HG03432 (cell line): ENCODE results near the gene STOM.

Experiments used
- ATAC-seq: cut with Tn5 transposase; IDR thresholded peaks from one replicate; pipeline ENCODE4 v1.9.1; 2021; ENCODE audit warnings: mild to moderate bottlenecking, moderate library complexity; ENCODE audit not compliant: unreplicated experiment

Gene STOM

DNA sequence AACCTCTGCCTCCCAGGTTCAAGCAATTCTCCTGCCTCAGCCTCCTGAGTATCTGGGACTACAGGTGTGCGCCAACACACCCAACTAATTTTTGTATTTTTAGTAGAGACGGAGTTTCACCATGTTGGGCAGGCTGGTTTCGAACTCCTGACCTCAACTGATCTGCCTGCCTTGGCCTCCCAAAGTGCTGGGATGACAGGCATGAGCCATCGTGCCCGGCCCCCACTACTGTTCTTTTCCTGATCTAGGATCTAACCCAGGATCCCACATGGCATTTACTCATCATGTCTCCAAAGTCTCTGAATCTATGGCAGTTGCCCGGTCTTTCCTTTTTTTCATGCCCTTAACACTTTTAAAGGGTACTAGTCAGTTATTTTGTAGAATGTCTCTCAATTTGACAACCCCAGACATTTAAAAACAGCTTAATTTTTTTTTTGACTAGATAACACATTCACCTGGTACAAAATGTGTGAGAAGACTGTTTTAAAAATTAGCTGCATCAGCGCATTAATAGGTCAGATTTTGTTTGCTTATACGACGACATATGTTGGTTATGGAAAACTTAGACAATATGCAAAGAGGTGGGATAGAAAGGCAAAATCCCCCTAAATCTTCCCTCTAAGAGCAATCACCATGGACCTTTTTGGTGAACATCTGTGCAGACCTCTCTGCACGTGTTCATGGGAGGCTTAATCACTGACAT lies 46.5 kb downstream of the STOM start:
- no peak for ATAC-seq

DNA sequence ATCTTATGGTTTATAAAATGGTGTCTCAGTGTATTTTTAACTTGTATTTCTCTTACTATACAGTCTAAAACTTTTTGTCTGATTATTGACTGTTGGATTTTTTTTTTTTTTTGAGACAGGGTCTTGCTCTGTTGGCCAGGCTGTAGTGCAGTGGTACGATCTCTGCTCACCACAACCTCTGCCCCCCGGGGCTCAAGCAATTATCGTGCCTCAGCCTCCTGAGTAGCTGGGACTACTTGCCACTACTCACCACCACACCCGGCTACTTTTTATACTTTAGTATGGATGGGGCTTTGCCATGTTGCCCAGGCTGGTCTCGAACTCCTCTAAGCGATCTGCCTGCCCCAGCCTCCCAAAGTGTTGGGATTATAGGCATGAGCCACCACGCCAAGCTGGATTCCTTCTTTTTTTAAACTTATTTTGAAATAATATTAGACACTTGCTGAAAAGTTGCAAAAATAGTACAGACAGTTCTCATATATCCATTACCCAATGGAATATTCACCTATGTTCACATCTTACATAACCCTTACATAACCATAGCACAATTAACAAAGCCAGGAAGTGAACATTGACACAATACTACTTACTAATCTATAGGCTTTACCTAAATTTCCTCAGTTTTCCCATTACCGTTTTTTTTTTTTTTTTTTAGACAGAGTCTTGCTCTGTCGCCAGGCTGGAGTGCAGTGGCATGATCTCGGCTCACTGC lies 47.2 kb downstream of the STOM start:
- ATAC-seq, result no peak

DNA sequence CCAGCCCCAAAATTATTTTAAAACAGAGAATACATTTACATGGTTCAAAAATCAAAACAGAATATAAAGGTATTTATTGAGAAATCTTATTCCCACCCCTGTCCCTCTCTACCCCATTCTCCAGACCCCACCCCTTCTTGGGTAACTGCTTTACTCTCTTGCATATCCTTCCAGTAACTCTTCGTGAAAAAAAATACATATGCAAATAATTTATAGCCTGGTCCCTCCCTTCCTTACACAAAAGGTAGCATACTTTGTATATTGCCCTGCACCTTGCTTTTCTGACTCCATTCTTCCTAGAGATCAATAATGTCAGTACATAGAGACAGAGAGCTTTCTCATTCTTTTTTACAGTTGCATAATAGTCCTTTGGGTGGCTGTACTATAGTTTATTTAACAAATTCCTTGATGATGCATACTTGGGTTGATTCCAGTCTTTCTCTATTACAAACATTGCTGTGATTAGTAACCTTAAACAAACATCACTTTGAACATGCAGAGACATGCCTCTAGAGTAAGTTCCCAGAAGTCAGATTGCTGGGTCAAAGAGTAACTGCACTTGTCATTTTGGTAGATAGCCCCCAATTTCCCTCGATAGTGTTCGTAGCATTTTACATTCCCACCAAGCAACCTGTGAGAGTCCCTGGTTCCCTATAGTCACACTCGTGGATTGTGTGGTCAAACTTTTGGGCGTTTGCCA lies 47.9 kb downstream of the STOM start:
- ATAC-seq, result no peak

DNA sequence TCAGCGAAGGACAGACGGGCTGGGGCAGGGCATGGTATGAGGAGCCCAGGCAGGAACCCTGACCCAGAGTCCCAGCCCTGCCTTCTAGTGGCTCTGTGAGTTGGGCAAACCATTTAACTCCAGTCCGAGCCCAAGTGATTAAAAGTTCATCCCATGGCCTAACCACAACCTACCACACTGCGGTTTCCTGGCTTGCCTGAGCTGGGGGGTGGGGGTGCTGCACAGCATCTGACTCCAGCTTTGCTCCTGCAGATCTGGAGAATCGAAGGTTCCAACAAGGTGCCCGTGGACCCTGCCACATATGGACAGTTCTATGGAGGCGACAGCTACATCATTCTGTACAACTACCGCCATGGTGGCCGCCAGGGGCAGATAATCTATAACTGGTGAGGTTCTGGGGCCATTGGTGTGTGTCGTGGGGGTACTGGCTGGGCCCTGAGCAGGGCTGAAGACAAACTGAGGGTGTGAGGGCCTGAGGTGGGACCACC lies 49.0 kb downstream of the STOM start:
- no peak for ATAC-seq

DNA sequence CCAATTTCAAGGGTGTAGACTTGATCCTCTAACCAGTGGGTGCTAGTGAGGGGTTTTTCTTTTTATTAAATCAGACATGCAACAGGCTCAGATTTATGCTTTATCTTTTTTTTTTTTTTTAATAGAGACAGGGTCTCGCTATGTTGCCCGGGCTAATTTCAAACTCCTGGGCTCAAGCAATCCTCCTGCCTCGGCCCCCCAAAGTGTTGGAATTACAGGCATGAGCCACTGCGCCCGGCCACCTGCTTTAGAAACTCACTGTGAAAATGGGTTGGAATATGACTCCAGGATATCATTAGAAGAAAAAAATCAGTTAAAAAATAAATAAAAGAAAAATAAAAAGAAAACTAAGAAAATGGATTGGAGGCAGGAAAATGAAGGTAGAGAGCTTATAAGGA lies 50.7 kb downstream of the STOM start:
- ATAC-seq, result no peak

DNA sequence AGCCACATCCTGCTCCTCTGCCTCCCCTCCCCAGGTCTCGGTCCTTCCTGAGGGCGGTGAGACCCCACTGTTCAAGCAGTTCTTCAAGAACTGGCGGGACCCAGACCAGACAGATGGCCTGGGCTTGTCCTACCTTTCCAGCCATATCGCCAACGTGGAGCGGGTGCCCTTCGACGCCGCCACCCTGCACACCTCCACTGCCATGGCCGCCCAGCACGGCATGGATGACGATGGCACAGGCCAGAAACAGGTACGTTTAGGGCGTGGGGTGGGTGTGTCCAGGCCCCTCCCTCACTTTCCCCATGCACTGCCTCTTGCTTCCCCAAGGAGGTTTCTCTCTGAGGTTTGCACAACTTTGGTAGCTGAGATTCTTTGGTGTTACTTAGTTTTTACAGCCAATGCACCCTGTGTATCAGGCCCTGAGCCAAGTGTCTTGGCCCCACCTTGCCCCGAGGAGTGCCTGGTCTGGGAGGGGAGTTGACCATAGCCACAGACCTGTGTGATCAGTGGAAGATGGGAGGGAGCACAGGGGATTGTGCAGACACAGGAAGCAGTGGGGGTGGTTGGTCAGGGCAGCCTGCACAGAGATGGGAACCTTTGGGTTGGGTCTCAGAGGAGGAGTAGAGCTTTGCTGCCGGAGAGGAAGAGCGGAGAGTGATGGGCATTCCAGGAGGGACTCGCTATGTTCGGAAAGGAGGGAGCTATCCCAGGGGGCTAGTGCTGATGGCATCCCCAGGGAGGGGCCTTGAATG lies 51.2 kb downstream of the STOM start:
- ATAC-seq, result no peak

DNA sequence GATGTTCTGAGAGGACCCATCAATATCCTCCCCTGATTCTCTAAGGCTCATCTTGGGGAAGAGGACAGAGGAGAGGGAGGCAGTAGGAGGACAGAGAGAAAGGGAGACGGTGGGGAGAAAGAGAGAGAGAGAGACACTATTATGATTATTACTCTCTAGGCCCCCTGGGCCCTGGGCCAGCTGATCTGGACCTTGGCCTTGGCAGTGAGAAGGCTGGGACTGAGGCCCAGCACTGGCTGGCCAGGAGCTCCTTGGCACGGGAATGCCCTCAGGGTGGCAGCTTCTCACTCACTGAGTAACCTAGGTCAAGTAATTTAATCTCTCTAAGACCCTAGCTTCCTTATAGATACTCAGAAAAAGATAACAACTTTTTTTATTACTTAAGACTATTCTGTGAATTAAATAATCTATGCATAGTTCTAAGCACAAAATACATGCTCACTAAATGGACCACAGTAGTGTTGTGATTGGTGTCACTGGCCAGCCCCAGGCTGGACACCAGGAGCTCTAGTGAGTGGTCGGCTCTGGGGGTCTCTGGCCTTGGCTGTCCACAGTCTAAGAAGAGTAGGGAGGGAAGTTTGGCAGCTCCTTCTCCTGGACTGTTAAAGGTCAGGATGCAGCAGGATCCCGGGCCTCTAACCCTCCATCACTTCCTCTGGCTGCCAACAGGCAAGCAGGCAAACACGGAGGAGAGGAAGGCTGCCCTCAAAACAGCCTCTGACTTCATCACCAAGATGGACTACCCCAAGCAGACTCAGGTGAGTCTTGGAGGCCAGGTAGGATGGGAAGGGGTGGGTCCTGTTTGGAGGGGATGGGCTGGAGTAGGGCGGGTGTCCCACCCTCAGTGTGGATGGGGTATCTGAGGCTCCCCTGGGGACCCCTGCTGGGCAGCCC lies 52.1 kb downstream of the STOM start:
- ATAC-seq, result no peak

DNA sequence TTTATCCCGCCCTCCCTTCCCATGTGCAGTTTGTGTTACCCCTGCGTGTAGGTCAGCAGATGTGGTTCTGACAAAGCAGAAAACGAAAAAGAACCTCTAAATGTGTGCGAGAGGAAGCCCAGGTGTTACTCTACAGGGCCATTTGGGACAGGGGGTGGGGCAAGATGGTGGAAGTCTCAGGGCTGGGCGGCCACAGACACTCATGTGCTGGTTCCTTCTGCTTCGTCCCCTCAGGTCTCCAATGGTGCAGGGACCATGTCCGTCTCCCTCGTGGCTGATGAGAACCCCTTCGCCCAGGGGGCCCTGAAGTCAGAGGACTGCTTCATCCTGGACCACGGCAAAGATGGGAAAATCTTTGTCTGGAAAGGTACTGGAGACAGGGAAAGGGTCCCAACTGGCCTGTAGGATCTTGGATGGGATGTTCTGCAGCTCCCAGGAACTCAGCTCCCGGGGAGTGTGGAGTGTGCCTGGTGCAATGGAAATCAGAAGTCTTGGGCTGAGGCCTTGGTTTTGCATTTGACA lies 53.1 kb downstream of the STOM start:
- ATAC-seq, result no peak

DNA sequence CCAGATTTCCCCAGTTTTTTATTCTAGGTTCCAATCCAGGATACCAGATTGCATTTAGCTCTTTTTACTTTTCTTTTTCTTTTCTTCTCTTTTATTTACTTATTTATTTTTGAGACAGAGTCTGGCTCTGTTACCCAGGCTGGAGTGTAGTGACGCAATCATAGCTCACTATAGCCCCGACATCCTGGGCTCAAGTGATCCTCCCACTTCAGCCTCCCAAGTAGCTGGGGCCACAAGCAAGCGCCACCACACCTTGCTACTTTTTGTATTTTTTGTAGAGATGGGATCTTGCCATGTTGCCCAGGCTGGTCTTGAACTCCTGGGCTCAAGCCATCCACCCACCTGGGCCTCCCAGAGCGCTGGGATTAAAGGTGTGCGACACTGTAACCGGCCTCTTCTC lies 53.7 kb downstream of the STOM start:
- ATAC-seq, result no peak

DNA sequence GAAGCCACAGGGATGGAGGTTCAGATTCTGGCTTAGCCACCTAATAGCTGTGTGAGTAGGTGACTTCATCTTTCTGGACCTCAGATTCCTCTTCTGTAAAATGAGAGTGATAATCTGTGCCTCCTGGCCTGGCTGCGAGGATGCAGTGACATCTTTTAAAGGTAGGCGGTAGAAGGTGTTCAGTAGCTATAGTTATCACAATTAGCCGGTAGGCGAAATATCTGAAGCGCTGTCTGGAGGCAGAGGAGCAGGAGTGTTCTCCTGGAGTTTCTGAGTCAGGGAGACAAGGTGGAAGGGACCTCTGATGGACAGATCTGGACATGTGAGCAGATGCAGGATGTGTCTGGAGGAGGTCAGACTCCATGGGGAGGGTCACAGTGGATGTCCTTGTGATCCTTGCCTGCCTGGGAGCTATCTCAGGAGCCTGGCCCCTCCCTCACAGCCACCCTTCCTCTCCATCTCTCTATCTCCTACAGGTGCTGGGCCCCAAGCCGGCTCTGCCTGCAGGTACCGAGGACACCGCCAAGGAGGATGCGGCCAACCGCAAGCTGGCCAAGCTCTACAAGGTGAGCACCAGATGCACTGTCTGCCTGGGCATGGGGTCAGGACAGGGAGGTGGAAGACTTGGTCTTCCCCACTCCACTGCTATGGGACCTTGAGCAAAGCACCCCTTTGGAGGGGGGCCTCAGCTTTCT lies 56.4 kb downstream of the STOM start:
- no peak for ATAC-seq

DNA sequence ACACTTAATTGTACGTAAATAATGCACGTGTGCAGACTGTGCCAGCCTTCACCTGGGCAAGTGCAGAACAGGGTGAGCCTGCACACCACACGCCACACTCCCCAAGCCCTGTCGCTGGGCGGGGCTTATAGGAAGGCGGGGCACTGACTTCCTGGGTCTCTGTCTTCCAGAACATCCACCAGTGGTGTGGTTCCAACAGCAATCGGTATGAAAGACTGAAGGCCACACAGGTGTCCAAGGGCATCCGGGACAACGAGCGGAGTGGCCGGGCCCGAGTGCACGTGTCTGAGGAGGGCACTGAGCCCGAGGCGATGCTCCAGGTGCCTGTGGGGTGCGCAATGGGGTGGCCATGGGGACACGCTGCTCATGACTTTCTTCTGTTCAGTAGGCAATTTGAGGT lies 57.9 kb downstream of the STOM start:
- no peak for ATAC-seq

DNA sequence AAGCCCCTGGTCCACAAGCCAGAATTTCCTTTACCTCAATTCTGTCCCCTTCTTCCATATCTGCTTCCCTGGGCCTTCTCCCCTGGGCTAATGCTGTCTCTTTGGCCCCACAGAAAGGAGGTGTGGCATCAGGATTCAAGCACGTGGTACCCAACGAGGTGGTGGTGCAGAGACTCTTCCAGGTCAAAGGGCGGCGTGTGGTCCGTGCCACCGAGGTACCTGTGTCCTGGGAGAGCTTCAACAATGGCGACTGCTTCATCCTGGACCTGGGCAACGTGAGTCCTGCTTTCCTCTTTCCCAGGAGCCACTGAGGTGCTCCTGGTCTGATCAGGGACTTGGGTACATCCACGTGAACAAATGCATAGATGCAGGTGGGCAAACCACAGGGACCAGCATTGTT lies 59.5 kb downstream of the STOM start:
- ATAC-seq, result no peak

DNA sequence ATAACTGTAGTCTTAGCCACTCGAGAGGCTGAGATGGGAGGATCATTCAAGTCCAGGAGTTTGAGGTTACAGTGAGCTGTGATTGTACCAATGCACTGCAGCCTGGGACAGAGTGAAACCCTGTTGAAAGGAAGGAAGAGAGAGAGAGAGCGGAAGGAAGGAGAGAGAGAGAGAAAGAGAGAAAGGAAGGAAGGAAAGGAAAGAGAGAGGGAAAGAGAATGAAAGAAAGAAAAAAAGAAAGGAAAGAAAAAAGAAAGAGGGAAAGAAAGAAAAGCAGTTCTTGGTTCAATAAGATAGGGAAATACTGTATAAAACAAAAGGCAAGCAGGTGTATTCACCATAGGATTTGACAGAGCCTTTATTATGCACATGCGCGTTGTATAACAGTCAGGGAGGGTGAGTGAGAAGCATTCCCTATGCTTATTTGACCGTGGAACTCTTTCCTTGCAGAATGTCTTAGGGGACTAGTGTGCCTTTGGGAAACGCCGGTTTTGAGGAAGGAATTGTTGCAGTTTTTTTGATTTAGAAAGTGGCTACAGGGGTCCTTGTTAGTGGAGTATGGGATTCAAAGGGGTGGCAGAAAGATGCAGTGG lies 60.1 kb downstream of the STOM start:
- ATAC-seq, result no peak

DNA sequence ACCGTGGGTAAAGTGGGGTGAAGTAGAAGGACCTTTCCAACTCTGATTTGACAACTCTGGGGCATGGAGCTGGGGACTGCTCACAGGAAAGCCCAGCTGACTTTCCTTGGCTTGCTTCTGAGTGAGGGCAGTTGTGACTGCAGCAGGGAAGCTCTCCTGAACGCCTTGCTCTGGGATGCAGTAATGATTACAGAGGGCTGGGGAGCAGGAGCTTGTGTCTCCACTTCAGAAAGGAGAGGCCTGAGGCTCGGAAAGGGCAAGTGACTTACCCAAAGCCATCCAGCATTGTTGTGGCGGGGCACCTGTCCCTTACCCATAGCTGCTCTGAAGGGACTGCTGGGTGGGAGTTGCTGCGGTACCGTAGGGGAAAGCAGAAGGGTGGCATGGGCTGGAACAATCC lies 60.9 kb downstream of the STOM start:
- ATAC-seq, result no peak

DNA sequence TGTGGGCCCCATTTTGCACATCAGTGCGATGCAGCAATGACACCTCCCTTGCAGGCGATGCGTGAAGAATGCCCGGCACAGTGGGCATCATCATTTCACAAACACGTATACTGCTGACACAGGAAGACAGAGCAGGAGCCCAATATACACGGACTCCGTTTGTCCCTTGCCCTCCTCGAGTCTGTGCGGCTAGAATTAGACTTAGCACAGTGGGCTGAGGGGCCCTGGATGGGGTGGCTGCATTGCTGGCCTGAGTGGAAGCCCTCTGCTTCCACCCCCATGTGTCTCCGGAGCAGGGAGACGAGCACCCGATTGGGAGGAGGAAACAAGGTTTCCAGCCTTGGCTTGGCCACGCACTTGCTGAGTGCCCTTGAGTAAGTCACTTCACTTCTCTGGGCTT lies 61.3 kb downstream of the STOM start:
- ATAC-seq, result no peak

DNA sequence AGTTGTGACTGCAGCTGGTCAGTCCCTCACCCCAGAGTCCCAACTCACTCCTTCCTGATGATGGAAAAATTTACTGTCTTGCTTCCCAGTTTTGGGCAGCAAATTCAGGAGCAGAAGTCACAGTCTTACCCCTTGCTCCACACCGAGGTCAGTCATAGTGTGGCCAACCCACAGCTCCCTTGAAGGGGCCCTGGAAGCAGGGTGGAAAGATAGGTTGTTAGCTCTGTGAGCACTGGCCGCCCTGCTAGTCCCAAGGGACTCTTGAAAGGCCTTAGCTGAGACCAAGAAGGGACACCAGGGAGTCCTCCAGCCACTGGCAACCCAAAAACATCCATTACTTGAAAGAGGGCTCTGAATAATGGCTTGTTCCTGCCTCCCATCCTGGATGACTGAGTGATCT lies 62.1 kb downstream of the STOM start:
- no peak for ATAC-seq

DNA sequence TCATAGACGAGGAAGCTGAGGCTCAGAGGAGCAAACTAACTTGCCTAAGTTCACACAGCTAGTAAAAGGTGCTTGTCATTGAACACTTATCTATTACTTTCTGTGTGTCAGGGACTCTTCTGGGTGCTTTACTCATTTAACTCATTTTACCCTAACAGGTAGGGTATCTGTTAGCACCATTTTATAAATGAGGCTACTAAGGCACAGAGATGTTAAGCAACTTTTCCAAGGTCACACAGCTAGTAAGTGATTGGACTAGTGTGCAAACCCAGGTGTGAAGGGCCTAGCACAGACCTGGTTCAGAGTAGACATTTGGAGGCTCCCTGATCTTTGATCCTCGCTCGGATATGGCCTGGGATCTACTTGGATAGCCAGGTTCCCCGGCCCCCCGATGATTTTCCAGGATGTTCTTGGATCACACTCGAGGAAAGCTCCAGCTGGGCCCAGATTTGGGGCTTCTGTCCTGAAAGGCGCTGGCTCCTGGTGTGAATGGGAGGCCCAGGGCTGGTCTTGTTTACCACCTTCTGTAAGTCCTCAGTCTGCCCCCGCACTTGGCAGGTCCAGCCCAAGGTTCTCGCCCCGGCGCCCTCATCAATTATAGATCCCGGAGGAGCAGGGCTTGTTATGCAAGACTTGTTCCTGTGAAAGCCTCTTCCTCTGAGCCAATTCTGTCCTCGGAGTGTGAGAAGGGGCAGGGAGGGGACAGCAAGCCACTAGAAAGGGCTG lies 64.6 kb downstream of the STOM start:
- no peak for ATAC-seq

DNA sequence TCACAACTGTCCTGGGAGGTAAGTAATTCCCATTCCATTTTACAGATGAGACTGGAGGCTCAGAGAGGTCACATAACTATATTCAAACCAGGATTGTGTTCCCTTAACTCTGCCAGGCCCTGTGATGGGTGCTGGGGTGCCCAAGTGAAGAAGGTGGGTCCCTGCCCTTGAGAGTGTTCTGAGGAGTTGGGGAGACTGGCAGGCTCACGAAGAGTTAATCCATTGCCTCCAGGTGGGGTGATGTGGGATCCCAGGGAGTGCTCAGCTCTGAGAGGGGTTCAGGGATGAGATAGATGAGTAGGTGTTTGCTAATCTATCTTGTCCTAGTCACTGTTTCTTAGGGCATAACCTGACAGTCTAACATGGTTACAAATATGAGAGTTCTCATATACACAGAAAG lies 65.3 kb downstream of the STOM start:
- no peak for ATAC-seq
